Measurements from ENCODE around the gene ITGB3.
A peak's percentile ranks its signal among the peaks of the same experiment; 100 is the strongest.
"Not testable (repeated sequence)": the region's sequence is repeated elsewhere in the genome, so short reads cannot be mapped to it uniquely, and the experiment has no call there.

The ITGB3 gene

GRCh38 chr17:47253541-47254402, at the start of gene ITGB3:
TSS of gene ITGB3 (plus strand) at chr17:47253827. CDS start at chr17:47253862, 35 bp downstream.
- no peak for DNase-seq

- DNase-seq, result no peak
Observed at GRCh38 chr17:47203984-47204721, 49.5 kb upstream of the ITGB3 start.

- DNase-seq, result peak; percentile 56
Observed at GRCh38 chr17:47204722-47205418, 48.8 kb upstream of the ITGB3 start.

- DNase-seq, result no peak
Observed at GRCh38 chr17:47205419-47205963, 48.1 kb upstream of the ITGB3 start.

- DNase-seq, result no peak
Observed at GRCh38 chr17:47207143-47208067, 46.2 kb upstream of the ITGB3 start.

- no peak for DNase-seq
Observed at GRCh38 chr17:47208744-47209488, 44.7 kb upstream of the ITGB3 start, which contains the start of gene MYL4. TSS of gene MYL4 (plus strand) at chr17:47209348. CDS start at chr17:47209423, 75 bp downstream.

GRCh38 chr17:47209499-47209898, 44.1 kb upstream of the ITGB3 start:
- DNase-seq, result no peak

- no peak for DNase-seq
Observed at GRCh38 chr17:47210105-47210504, 43.5 kb upstream of the ITGB3 start.

GRCh38 chr17:47210779-47211178, 42.8 kb upstream of the ITGB3 start:
- DNase-seq, result no peak

- no peak for DNase-seq
Observed at GRCh38 chr17:47212458-47212857, 41.2 kb upstream of the ITGB3 start.

GRCh38 chr17:47213540-47213939, 40.1 kb upstream of the ITGB3 start:
- DNase-seq, result no peak

- DNase-seq, result no peak
Observed at GRCh38 chr17:47214931-47215330, 38.7 kb upstream of the ITGB3 start.

GRCh38 chr17:47216821-47217220, 36.8 kb upstream of the ITGB3 start:
- not testable (repeated sequence) for DNase-seq

GRCh38 chr17:47217279-47217678, 36.3 kb upstream of the ITGB3 start:
- not testable (repeated sequence) for DNase-seq

- no peak for DNase-seq
Observed at GRCh38 chr17:47218896-47219430, 34.7 kb upstream of the ITGB3 start.

GRCh38 chr17:47219621-47220475, 33.8 kb upstream of the ITGB3 start:
- DNase-seq, result no peak

- DNase-seq, result no peak
Observed at GRCh38 chr17:47220531-47220999, 33.1 kb upstream of the ITGB3 start.

- DNase-seq, result no peak
Observed at GRCh38 chr17:47221154-47221553, 32.5 kb upstream of the ITGB3 start.

GRCh38 chr17:47222047-47222446, 31.6 kb upstream of the ITGB3 start:
- DNase-seq, result no peak

- DNase-seq, result no peak
Observed at GRCh38 chr17:47223007-47223406, 30.6 kb upstream of the ITGB3 start.

Data from NCI-H446 treated with DMSO at 0.1 percent for 48 hours (cell line).